Measurements from ENCODE around the gene TAF11L3.
"Not testable (repeated sequence)": the region's sequence is repeated elsewhere in the genome, so short reads cannot be mapped to it uniquely, and the experiment has no call there.

Gene TAF11L3

GRCh38 chr5:17518067-17518466 is at the start of gene TAF11L3:
TSS of gene TAF11L3 (plus strand) at chr5:17518367.
- not testable (repeated sequence) for H4K20me1 ChIP-seq (ENCODE audit: insufficient read depth); H3K27ac ChIP-seq; H3K9ac ChIP-seq; H3K4me3 ChIP-seq (IDR thresholded peaks at IDR 0.05; ENCODE audit: insufficient read depth, low read depth, low read length); H3K4me1 ChIP-seq (ENCODE audit: low read depth, poor library complexity, severe bottlenecking); H2AFZ ChIP-seq (ENCODE audit: low read depth); H3K4me2 ChIP-seq; H3K36me3 ChIP-seq (ENCODE audit: insufficient read depth); H3K27me3 ChIP-seq (ENCODE audit: insufficient read depth, low read depth); H3K79me2 ChIP-seq (ENCODE audit: insufficient read depth, low read depth)

DNA sequence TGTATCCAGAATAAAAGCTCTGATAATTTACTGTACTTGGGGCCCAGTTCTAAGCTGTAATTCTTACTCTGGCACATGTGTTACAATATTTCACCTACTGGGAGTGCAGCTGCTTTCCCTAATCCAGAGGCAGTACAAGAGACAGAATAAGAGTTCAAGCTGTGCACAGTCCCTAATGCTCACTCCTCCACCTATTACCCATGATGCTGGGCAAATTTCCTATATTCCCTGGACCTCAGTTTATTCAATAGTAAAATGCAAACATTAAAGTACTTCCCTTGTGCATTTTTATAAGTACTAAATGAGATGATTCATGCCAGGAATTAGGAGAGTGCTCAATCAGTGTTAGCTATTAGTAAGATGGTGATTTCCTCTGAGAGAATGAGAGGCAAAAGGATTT is 48.1 kb upstream of the TAF11L3 start:
- no peak overlapping the region for H3K4me2 ChIP-seq
- H3K4me3 ChIP-seq (IDR thresholded peaks at IDR 0.05; ENCODE audit: insufficient read depth, low read depth, low read length) = no peak overlapping the region
- H3K9ac ChIP-seq = no peak overlapping the region
- no peak overlapping the region for H2AFZ ChIP-seq (ENCODE audit: low read depth)
- no peak overlapping the region for H3K27ac ChIP-seq
- H3K4me1 ChIP-seq (ENCODE audit: low read depth, poor library complexity, severe bottlenecking) = no peaks in the 10 kb centered on the region
- H3K79me2 ChIP-seq (ENCODE audit: insufficient read depth, low read depth) = no peaks in the 10 kb centered on the region
- no peak for TF ChIP-seq CTCF (conservative IDR thresholded peaks at IDR 0.05; ENCODE audit: low read depth, low read length)
- no peaks in the 10 kb centered on the region for H4K20me1 ChIP-seq (ENCODE audit: insufficient read depth)
- H3K36me3 ChIP-seq (ENCODE audit: insufficient read depth) = no peaks in the 10 kb centered on the region
- H3K27me3 ChIP-seq (ENCODE audit: insufficient read depth, low read depth) = no peaks in the 10 kb centered on the region

DNA sequence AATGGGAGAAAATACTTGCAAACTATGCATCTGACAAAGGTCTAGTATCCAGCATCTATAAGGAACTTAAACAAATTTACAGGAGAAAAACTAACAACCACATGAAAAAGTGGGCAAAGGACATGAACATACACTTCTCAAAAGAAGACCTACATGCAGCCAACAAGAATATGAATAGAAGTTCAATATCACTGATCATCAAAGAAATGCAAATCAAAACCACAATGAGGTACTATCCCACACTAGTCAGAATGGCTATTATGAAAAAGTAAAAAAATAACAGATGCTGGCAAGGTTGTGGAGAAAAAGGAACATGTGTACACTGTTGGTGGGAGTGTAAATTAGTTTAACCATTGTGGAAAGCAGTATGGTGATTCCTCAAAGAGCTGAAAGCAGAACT is 43.1 kb upstream of the TAF11L3 start:
- H2AFZ ChIP-seq (ENCODE audit: low read depth); H3K27me3 ChIP-seq (ENCODE audit: insufficient read depth, low read depth); H4K20me1 ChIP-seq (ENCODE audit: insufficient read depth); H3K4me3 ChIP-seq (IDR thresholded peaks at IDR 0.05; ENCODE audit: insufficient read depth, low read depth, low read length); H3K36me3 ChIP-seq (ENCODE audit: insufficient read depth); H3K79me2 ChIP-seq (ENCODE audit: insufficient read depth, low read depth); H3K9ac ChIP-seq; H3K27ac ChIP-seq; H3K4me2 ChIP-seq; H3K4me1 ChIP-seq (ENCODE audit: low read depth, poor library complexity, severe bottlenecking): not testable (repeated sequence)

DNA sequence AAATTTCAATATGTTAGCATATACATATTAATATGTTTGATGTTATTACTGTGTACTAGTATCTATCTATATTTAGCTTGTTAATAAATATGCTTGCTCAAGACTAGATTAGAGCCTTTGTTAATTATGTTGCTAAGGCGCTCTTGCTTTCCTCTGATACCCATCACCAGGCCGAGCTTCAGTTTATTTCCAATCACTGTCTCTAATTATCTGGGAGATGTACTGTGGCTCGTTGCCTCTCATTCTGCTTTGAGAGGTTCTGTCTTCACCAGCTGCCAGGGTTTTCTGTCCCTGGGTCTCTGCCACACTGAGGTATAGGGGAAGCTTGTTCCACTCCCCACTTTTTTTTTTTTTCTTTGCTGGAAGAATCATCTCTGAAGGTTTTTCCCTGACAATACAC is 41.1 kb upstream of the TAF11L3 start:
- H3K4me1 ChIP-seq (ENCODE audit: low read depth, poor library complexity, severe bottlenecking) = no peaks in the 10 kb centered on the region
- no peak overlapping the region for H3K27ac ChIP-seq
- TF ChIP-seq CTCF (conservative IDR thresholded peaks at IDR 0.05; ENCODE audit: low read depth, low read length) = no peak
- H3K4me2 ChIP-seq = no peak overlapping the region
- no peak overlapping the region for H2AFZ ChIP-seq (ENCODE audit: low read depth)
- no peak overlapping the region for H3K4me3 ChIP-seq (IDR thresholded peaks at IDR 0.05; ENCODE audit: insufficient read depth, low read depth, low read length)
- no peaks in the 10 kb centered on the region for H3K79me2 ChIP-seq (ENCODE audit: insufficient read depth, low read depth)
- no peaks in the 10 kb centered on the region for H4K20me1 ChIP-seq (ENCODE audit: insufficient read depth)
- H3K36me3 ChIP-seq (ENCODE audit: insufficient read depth) = no peaks in the 10 kb centered on the region
- H3K9ac ChIP-seq = no peak overlapping the region
- H3K27me3 ChIP-seq (ENCODE audit: insufficient read depth, low read depth) = no peaks in the 10 kb centered on the region

DNA sequence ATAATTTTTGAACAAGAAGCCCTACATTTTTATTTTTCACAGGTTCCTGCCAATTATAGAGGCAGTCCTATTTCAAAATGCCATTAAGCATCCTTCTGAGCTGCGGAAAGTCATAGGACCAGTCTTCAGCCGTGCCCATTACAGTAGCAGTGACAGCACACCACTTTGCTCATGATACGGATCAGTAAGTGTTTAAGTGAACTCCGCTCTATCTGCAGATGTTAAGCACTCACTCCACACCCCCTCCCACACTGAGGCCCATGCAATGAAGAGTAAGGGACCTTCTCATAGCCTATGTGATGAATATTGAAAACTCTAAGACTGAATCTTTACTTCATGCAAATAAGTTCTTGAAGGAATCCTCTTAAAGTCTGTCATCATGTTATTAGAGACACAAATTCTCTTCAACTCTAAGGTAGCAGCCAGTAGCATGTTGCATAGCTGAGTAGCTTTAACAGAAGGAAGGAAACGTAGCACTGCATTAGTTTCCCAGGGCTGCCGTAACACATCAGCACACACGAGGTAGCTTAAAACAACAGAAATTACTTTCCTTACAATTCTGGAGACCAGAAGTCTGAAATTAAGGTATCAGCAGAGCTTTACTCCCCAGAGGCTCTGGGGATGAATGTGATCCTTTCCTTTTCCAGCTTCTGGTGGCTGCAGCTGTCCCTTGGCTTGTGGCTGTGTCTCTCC is 40.4 kb upstream of the TAF11L3 start:
- no peak overlapping the region for H3K4me2 ChIP-seq
- no peak overlapping the region for H3K4me3 ChIP-seq (IDR thresholded peaks at IDR 0.05; ENCODE audit: insufficient read depth, low read depth, low read length)
- no peaks in the 10 kb centered on the region for H3K79me2 ChIP-seq (ENCODE audit: insufficient read depth, low read depth)
- no peak overlapping the region for H2AFZ ChIP-seq (ENCODE audit: low read depth)
- no peaks in the 10 kb centered on the region for H4K20me1 ChIP-seq (ENCODE audit: insufficient read depth)
- H3K27me3 ChIP-seq (ENCODE audit: insufficient read depth, low read depth) = no peaks in the 10 kb centered on the region
- H3K36me3 ChIP-seq (ENCODE audit: insufficient read depth) = no peaks in the 10 kb centered on the region
- no peak overlapping the region for H3K9ac ChIP-seq
- no peaks in the 10 kb centered on the region for H3K4me1 ChIP-seq (ENCODE audit: low read depth, poor library complexity, severe bottlenecking)
- H3K27ac ChIP-seq = no peak overlapping the region
- TF ChIP-seq CTCF (conservative IDR thresholded peaks at IDR 0.05; ENCODE audit: low read depth, low read length) = no peak

Measured in KMS-11 (cell line).